HepG2 (cell line): ENCODE measurements around the gene STK39. TPM values are rescaled to one million over a fixed set of nuclear protein-coding genes. Genes with fewer than 3 reads are reported as not detected.

Experiments
- ATF5 ChIP-seq: sonication (generic); formaldehyde crosslinking; IDR thresholded peaks from 2 replicates; pipeline ENCODE4 v1.4.0; 2020; ENCODE audit warnings: mild to moderate bottlenecking, low read depth, missing genetic modification reagents
- E2F2 ChIP-seq: sonication (generic); formaldehyde crosslinking; IDR thresholded peaks from 2 replicates; pipeline ENCODE4 v1.4.0; 2020; ENCODE audit warnings: missing genetic modification reagents, borderline replicate concordance
- FOXC1 ChIP-seq: sonication (generic); formaldehyde crosslinking; IDR thresholded peaks from 2 replicates; pipeline ENCODE4 v1.8.0; 2022; ENCODE audit warnings: mild to moderate bottlenecking, missing genetic modification reagents, borderline replicate concordance
- MAF1 ChIP-seq: sonication (generic); formaldehyde crosslinking; IDR thresholded peaks from 2 replicates; pipeline ENCODE4 v1.5.0; 2020; ENCODE audit warnings: missing genetic modification reagents, borderline replicate concordance
- PAF1 ChIP-seq: IDR thresholded peaks from 2 replicates; pipeline ENCODE4 v1.6.1; 2016; ENCODE audit warnings: missing genetic modification reagents, missing compliant biosample characterization
- SMARCC2 ChIP-seq: fragments of 450-650 bp; IDR thresholded peaks from 2 replicates; pipeline ENCODE4 v1.6.1; 2017; ENCODE audit warnings: antibody characterized with exemption, mild to moderate bottlenecking
- TFE3 ChIP-seq: IDR thresholded peaks from 2 replicates; pipeline ENCODE4 v1.6.1; 2016
- ZGPAT ChIP-seq: IDR thresholded peaks from 2 replicates; pipeline ENCODE4 v1.6.1; 2016; ENCODE audit warnings: mild to moderate bottlenecking
- ZKSCAN1 ChIP-seq: fragments of 150-350 bp; IDR thresholded peaks from 2 replicates; pipeline ENCODE4 v1.6.1; 2014; ENCODE audit warnings: low read length
- ZNF331 ChIP-seq: sonication (generic); formaldehyde crosslinking; IDR thresholded peaks from 2 replicates; pipeline ENCODE4 v1.4.0; 2020; ENCODE audit warnings: missing genetic modification reagents
- ZNF441 ChIP-seq: sonication (generic); formaldehyde crosslinking; IDR thresholded peaks from 2 replicates; pipeline ENCODE4 v1.7.0; 2021; ENCODE audit warnings: missing genetic modification reagents, borderline replicate concordance
- ZNF720 ChIP-seq: sonication (generic); formaldehyde crosslinking; IDR thresholded peaks from 2 replicates; pipeline ENCODE4 v1.4.0; 2020; ENCODE audit warnings: missing genetic modification reagents
- polyA plus RNA-seq, 8 experiments: library from polyadenylated mRNA; depleted of rRNA in 3 of 8; stranded (reverse) in 7 of 8; unstranded in 1 of 8; fragments of >200 nt; fragmentation: Illumina TruSeq in 4 of 8; extraction: Trizol in 4 of 8; gene quantifications; 2 replicates each; pipeline versions ENCODE4 v1.2.1 to v1.2.3, GENCODE V29; 2011 to 2016; ENCODE audit warnings: low read depth in 4 of 8, missing spikeins in 1 of 8, mixed read lengths in 1 of 8; ENCODE audit not compliant: insufficient read depth in 1 of 8
- total RNA-seq, 5 experiments: library from RNA; depleted of rRNA; stranded (reverse); fragments of >200 nt; fragmentation: Illumina TruSeq; extraction: Trizol; gene quantifications; 2 replicates each; pipeline ENCODE4 v1.2.3, GENCODE V29; 2016; ENCODE audit warnings: low read depth in 1 of 5
- TF ChIP-seq, protein P1 (sequence below): sonication (generic); formaldehyde crosslinking; IDR thresholded peaks from 2 replicates; pipeline ENCODE4 v1.4.0; 2020; ENCODE audit warnings: missing genetic modification reagents, mild to moderate bottlenecking, borderline replicate concordance
- TF ChIP-seq, protein P2 (sequence below): sonication (generic); formaldehyde crosslinking; IDR thresholded peaks from 2 replicates; pipeline ENCODE4 v1.4.0; 2020; ENCODE audit warnings: missing genetic modification reagents, borderline replicate concordance
- TF ChIP-seq, protein P3 (sequence below): sonication (generic); formaldehyde crosslinking; IDR thresholded peaks from 2 replicates; pipeline ENCODE4 v1.4.0; 2020; ENCODE audit warnings: missing genetic modification reagents, mild to moderate bottlenecking, borderline replicate concordance

Gene STK39
- total and polyA plus RNA-seq, 2 of the 13 experiments (the other 11 are each of a cell fraction or from before 2014, with no cell fraction given) = 27.3 to 38.4 TPM

- TF ChIP-seq ZKSCAN1 (no peak), ZNF720 (no peak), E2F2 (CRISPR knock-in tag) (no peak), ZNF441 (CRISPR knock-in tag) (0 out of 2 replicates have a peak, but pooled peaks have one; percentile 49), ATF5 (no peak), TFE3 (CRISPR knock-in tag) (0 out of 2 replicates have a peak, but pooled peaks have one; percentile 31), ZGPAT (0 out of 2 replicates have a peak, but pooled peaks have one; percentile 39), SMARCC2 (no peak), ZNF331 (CRISPR knock-in tag) (peak; percentile 77), PAF1 (CRISPR knock-in tag) (no peak), FOXC1 (CRISPR knock-in tag) (no peak), MAF1 (CRISPR knock-in tag) (no peak)
- TF ChIP-seq, protein P1, sequence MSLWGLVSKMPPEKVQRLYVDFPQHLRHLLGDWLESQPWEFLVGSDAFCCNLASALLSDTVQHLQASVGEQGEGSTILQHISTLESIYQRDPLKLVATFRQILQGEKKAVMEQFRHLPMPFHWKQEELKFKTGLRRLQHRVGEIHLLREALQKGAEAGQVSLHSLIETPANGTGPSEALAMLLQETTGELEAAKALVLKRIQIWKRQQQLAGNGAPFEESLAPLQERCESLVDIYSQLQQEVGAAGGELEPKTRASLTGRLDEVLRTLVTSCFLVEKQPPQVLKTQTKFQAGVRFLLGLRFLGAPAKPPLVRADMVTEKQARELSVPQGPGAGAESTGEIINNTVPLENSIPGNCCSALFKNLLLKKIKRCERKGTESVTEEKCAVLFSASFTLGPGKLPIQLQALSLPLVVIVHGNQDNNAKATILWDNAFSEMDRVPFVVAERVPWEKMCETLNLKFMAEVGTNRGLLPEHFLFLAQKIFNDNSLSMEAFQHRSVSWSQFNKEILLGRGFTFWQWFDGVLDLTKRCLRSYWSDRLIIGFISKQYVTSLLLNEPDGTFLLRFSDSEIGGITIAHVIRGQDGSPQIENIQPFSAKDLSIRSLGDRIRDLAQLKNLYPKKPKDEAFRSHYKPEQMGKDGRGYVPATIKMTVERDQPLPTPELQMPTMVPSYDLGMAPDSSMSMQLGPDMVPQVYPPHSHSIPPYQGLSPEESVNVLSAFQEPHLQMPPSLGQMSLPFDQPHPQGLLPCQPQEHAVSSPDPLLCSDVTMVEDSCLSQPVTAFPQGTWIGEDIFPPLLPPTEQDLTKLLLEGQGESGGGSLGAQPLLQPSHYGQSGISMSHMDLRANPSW (CRISPR knock-in tag) = no peak
- TF ChIP-seq, protein P2, sequence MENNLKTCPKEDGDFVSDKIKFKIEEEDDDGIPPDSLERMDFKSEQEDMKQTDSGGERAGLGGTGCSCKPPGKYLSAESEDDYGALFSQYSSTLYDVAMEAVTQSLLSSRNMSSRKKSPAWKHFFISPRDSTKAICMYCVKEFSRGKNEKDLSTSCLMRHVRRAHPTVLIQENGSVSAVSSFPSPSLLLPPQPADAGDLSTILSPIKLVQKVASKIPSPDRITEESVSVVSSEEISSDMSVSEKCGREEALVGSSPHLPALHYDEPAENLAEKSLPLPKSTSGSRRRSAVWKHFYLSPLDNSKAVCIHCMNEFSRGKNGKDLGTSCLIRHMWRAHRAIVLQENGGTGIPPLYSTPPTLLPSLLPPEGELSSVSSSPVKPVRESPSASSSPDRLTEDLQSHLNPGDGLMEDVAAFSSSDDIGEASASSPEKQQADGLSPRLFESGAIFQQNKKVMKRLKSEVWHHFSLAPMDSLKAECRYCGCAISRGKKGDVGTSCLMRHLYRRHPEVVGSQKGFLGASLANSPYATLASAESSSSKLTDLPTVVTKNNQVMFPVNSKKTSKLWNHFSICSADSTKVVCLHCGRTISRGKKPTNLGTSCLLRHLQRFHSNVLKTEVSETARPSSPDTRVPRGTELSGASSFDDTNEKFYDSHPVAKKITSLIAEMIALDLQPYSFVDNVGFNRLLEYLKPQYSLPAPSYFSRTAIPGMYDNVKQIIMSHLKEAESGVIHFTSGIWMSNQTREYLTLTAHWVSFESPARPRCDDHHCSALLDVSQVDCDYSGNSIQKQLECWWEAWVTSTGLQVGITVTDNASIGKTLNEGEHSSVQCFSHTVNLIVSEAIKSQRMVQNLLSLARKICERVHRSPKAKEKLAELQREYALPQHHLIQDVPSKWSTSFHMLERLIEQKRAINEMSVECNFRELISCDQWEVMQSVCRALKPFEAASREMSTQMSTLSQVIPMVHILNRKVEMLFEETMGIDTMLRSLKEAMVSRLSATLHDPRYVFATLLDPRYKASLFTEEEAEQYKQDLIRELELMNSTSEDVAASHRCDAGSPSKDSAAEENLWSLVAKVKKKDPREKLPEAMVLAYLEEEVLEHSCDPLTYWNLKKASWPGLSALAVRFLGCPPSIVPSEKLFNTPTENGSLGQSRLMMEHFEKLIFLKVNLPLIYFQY = no peak
- TF ChIP-seq, protein P3, sequence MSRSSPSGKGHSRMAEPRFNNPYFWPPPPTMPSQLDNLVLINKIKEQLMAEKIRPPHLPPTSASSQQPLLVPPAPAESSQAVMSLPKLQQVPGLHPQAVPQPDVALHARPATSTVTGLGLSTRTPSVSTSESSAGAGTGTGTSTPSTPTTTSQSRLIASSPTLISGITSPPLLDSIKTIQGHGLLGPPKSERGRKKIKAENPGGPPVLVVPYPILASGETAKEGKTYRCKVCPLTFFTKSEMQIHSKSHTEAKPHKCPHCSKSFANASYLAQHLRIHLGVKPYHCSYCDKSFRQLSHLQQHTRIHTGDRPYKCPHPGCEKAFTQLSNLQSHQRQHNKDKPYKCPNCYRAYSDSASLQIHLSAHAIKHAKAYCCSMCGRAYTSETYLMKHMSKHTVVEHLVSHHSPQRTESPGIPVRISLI (CRISPR knock-in tag) = peak; percentile 37; the same call in 1 of the 2 replicates
These were observed 55.2 kb downstream of the STK39 start (continued) for GRCh38 chr2:168191955-168192785.
